G401.6 (cell line): Measurements from ENCODE around the gene TNNI3.
"Not testable (repeated sequence)": the region's sequence is repeated elsewhere in the genome, so short reads cannot be mapped to it uniquely, and the experiment has no call there.

ENCODE experiments used
- FAIRE-seq: peaks from 2 replicates; lab custom pipeline; 2012; peaks lifted over from hg19 to GRCh38; lab: Jason Lieb, UNC

The TNNI3 gene

DNA sequence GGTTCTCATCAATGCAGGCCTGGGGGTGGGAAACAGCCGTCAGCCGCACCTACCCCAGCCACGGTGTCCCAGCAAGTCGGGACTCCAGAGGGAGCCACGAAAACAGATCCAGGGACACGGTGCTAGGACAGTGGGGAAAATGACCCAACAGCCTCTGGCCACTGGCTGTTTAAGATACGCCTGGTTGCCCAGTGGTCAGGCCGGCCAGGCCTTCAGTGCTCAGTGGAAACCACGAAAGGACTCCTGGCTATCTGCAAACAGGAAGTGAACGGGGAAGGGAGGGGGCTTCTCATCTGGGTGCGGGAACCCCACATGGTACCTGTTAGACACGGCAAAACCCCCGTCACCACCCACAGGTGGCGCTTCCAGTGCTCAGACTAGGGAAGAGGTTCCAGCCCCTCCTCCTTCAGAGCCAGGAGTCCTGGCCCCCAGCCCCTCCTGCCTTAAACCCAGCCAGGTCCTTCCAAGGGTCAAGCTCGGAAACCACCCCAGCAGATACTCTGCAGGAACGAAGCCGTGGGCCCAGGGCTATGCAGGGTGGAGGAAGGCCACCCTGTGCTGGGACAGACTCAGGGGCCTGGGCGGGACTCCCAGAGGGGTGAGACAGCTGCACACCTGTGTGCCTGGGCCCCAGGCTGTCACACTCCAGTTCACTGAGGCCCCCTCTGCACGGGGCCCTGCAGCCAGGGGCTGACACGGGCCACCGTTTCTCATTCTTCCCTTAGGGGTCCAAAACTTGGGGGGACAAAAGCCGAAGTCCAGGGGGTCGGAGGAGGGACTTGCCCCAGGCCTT lies 44.6 kb downstream of the TNNI3 start:
- FAIRE-seq: no peak

DNA sequence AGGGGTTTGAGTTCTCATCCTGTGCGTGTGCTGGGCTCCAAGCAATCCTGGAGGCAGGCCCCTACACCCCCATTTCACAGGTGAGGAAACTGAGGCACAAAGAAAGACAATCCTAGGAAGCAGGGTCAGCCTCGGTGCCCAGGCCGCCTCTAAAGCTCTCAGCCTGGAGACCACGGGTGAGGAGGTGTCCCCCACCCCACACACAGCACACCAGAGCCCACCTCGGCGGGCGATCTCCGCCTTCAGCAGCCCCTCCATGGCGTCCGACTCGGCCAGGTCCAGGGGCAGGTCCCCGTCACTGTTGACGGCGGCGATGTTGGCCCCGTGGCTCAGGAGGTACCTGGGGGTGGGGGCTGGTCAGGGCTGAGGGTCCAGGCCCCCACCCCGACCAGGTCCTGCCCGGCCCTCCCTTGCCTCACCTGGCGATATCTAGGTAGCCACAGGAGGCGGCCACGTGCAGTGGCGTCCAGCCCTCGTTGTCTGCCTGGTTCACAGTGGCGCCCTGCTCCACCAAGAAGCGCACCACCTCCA lies 45.2 kb downstream of the TNNI3 start:
- FAIRE-seq: no peak

DNA sequence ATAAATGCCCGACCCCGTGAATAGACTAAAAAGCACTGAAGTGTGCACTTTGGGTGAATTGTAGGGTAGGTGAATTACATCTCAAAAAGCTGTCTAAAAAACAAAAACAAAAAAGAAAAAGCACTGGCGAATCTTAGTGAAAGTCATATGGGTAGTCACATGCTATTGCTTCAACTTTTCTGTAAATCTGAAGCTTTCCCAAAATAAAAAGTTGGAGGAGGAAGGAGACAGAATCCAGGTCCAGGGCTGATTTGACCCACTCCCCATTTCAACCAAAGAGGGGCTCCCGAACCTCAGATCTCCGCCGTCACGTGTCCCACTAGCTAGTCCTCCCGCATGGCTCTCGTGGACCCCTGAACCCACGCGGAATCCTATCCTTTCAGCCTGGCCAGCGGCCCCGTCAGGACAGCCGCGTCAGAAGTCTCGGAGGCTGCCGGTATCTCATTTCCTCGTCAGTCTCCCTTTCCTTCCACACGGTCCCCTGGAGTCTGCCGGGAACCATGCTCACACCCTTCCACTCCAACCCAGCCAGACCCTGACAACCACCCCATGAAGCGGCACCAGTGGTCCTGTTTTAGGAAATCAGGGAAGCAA lies 46.2 kb downstream of the TNNI3 start:
- FAIRE-seq: no peak

DNA sequence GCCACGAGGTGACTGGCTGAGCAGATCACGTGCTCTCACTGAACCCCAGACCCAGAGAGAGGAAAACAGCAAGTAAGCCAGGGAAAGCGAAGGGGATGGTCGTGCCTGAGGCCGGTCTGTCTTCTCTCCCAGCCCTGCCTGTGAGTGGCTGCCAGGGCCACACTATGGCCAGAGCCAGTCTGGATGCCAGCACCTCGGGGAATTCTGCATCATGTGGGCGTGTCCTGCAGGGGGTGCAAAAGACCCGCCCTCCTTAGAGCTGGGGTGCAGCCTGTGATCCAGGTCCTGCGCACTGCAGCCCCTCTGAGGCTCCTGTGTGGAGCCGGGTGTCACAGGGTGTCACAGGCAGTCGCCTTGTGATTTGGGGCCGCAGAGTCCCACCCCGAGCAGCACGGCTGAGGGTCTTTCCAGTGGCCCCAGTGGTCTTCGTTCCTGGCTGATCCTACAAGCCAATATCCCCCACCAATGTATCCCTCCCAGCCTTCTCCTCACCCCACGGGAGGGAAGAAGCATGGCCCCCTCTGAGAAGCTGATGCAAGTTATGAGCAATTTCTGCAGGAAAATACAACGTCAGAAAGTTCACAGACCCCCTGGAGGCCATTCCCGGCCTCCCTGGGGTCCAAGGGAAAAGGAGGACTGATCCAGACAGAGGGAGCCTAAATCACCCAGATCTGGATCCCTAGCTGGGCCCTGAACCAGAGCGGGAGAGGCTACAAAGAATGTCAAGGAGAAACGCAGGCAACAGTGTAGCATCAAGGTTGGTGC lies 47.8 kb downstream of the TNNI3 start:
- no peak for FAIRE-seq

DNA sequence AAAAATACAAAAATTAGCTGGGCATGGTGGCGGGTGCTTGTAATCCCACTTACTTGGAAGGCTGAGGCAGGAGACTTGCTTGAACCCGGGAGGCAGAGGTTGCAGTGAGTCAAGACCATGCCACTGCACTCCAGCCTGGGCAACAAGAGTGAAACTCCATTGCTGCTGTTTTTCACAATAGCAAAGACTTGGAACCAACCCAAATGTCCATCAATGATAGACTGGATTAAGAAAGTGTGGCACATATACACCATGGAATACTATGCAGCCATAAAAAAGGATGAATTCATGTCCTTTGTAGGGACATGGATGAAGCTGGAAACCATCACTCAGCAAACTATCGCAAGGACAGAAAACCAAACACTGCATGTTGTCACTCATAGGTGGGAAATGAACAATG lies 50.3 kb downstream of the TNNI3 start:
- not testable (repeated sequence) for FAIRE-seq

DNA sequence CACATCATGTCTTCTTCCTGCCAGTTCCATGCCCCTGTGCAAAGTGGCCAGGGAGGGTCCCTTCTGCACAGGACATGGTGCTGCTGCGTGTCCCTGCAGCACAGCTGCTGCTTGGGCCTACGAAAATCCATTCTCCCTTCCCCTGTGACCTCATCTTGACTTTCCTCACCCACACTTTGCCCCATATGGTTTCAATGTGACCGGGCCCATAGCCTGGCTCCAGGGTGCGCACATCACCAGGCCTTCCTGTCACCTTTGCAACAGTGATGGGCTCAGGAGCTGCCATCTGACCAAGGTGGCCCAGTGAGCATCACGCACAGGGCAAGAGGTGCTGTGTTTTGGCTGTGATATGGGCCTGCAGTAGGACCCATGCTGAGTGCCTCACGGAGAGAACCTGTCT lies 50.9 kb downstream of the TNNI3 start:
- FAIRE-seq: no peak

DNA sequence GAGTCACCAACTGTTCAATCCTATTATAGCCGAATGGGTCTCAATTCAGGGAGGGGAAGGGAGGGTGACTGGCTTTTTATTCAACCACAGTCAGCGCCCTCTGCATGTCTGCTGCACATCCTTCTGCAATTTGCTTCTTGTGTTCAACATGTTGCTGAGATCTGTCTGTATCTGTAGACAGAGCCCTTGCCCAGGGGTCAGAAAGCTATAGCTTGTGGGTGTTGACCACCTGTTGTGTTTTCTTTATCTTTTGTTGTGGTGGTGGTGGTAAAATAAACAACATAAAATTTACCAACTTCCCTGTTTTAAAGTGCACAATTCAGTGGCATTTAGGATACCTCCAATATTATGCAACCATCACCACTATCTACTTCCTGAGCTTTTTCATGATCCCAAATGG lies 52.3 kb downstream of the TNNI3 start:
- FAIRE-seq: no peak

DNA sequence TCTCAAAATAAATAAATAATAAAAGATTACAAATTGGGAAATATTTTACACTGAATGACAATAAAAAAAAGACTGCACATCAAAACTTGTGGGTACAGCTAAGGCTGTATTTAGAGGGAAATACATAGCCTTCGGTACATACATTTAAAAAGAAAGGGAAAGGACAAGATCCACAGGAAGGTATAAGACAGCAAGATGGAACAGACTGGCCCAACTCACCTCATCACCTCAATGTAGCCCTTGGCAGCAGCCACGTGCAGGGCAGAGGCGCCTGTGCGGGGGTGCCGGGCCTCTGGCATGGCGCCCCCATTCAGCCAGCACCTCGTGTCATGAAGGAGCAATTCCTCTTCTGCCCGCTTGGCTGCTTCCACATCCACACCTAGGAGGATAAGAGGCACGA lies 54.3 kb downstream of the TNNI3 start:
- no peak for FAIRE-seq
